Measurements from ENCODE around the gene CXCR2. TPM values are rescaled to one million over a fixed set of nuclear protein-coding genes. Genes with fewer than 3 reads are reported as not detected.
"Not testable (repeated sequence)": the region's sequence is repeated elsewhere in the genome, so short reads cannot be mapped to it uniquely, and the experiment has no call there.

Gene CXCR2
- total and polyA plus RNA-seq, 4 experiments from 2014 or later: not detected

GRCh38 chr2:218168016-218168415 is 42.2 kb downstream of the CXCR2 start:
- ChIA-PET CTCF (ENCODE audit: partially characterized antibody) (interaction anchor here (0.8 to 2.0 kb wide), 9 partner anchors 10 to 102 kb away, joined by 3 to 6 read pairs (median 4); partner anchors contain the start of genes AAMP and PNKD), POLR2A (ENCODE audit: partially characterized antibody) (interaction anchor here (1.2 to 1.7 kb wide), 2 partner anchors 28 to 49 kb away, joined by 3 to 6 read pairs; partner anchors contain the start of gene ARPC2)
- Mint-ChIP-seq H3K27me3 (peaks cover 2 to 6% of the 10 kb centered on the region in 2 donors), H3K4me3 (peak overlapping the region in 3 of 8 donors; percentile 4 to 50 (median 37)), H3K36me3 (peaks cover 0 to 5% of the 10 kb centered on the region in 2 donors), H3K9me3 (no peaks in the 10 kb centered on the region), H3K4me1 (peaks cover 19 to 41% (median 30%) of the 10 kb centered on the region in 4 donors), H3K27ac (no peak overlapping the region)
- no peak overlapping the region for H3K27ac ChIP-seq (ENCODE audit: low read depth, low read length)
- no peaks in the 10 kb centered on the region for H3K27me3 ChIP-seq (ENCODE audit: insufficient read depth, low read length)
- H3K9me3 ChIP-seq (ENCODE audit: control insufficient read depth in 1 of 2, low read length in 2 of 2): no peaks in the 10 kb centered on the region
- no peaks in the 10 kb centered on the region for H3K36me3 ChIP-seq (ENCODE audit: insufficient read depth, low read length)
- intact Hi-C loops (cut with micrococcal nuclease): loop anchor here (5.0 kb wide), 1 partner anchor 679 kb away; no protein-coding TSS in a partner anchor
- no peak for DNase-seq
- H3K4me3 ChIP-seq (ENCODE audit: low read length in 2 of 2): no peak overlapping the region
- peaks cover 30% of the 10 kb centered on the region for H3K4me1 ChIP-seq (ENCODE audit: insufficient read depth, low read length)

GRCh38 chr2:218168635-218169462 is 43.0 kb downstream of the CXCR2 start:
- ChIA-PET CTCF (ENCODE audit: partially characterized antibody) (interaction anchor here (0.9 to 2.0 kb wide), 8 partner anchors 9 to 101 kb away, joined by 3 to 6 read pairs (median 4); partner anchors contain the start of genes AAMP and PNKD), POLR2A (ENCODE audit: partially characterized antibody) (interaction anchor here (1.2 kb wide), 1 partner anchor 48 kb away, joined by 3 read pairs; the partner anchor contains the start of gene ARPC2)
- no peak overlapping the region for H3K27ac ChIP-seq (ENCODE audit: low read depth, low read length)
- no peaks in the 10 kb centered on the region for H3K9me3 ChIP-seq (ENCODE audit: control insufficient read depth in 1 of 2, low read length in 2 of 2)
- peak; percentile 47 to 65 (median 52) for DNase-seq
- H3K36me3 Mint-ChIP-seq: peaks cover 0 to 5% of the 10 kb centered on the region in 2 donors
- peaks cover 30% of the 10 kb centered on the region for H3K4me1 ChIP-seq (ENCODE audit: insufficient read depth, low read length)
- H3K27me3 ChIP-seq (ENCODE audit: insufficient read depth, low read length): no peaks in the 10 kb centered on the region
- H3K9me3 Mint-ChIP-seq: no peaks in the 10 kb centered on the region
- no peaks in the 10 kb centered on the region for H3K36me3 ChIP-seq (ENCODE audit: insufficient read depth, low read length)
- H3K27me3 Mint-ChIP-seq: peaks cover 2 to 6% of the 10 kb centered on the region in 2 donors
- peak overlapping the region in 4 of 7 donors; percentile 10 to 67 (median 38) for H3K27ac Mint-ChIP-seq
- intact Hi-C loops (cut with micrococcal nuclease): loop anchor here (1.0 to 5.0 kb wide), 2 partner anchors 88 to 678 kb away; no protein-coding TSS in a partner anchor
- peaks cover 19 to 41% (median 30%) of the 10 kb centered on the region in 4 donors for H3K4me1 Mint-ChIP-seq
- no peak overlapping the region for H3K4me3 ChIP-seq (ENCODE audit: low read length in 2 of 2)
- peak overlapping the region in 1 of 8 donors; percentile 26 for H3K4me3 Mint-ChIP-seq

- Histone ChIP-seq H3K27ac (ENCODE audit: low read depth, low read length) (no peak overlapping the region), H3K27me3 (ENCODE audit: insufficient read depth, low read length) (no peaks in the 10 kb centered on the region), H3K36me3 (ENCODE audit: insufficient read depth, low read length) (no peaks in the 10 kb centered on the region), H3K4me3 (ENCODE audit: low read length in 2 of 2) (no peak overlapping the region), H3K4me1 (ENCODE audit: insufficient read depth, low read length) (peaks cover 30% of the 10 kb centered on the region), H3K9me3 (ENCODE audit: control insufficient read depth in 1 of 2, low read length in 2 of 2) (no peaks in the 10 kb centered on the region)
- Mint-ChIP-seq H3K4me1 (peaks cover 19 to 41% (median 30%) of the 10 kb centered on the region in 4 donors), H3K4me3 (peak overlapping the region in 1 of 8 donors; percentile 61), H3K36me3 (no peaks in the 10 kb centered on the region), H3K9me3 (no peaks in the 10 kb centered on the region), H3K27me3 (peaks cover 2 to 6% of the 10 kb centered on the region in 2 donors), H3K27ac (no peak overlapping the region)
- ChIA-PET CTCF (ENCODE audit: partially characterized antibody) (interaction anchor here (0.9 to 1.3 kb wide), 3 partner anchors 10 to 89 kb away, joined by 3 to 4 read pairs (median 3); no protein-coding TSS in a partner anchor), POLR2A (ENCODE audit: partially characterized antibody) (no interaction called here)
- DNase-seq: no peak
- intact Hi-C loops (cut with micrococcal nuclease): loop anchor here (1.0 to 5.0 kb wide), 2 partner anchors 87 to 677 kb away; no protein-coding TSS in a partner anchor
These were observed 44.1 kb downstream of the CXCR2 start for GRCh38 chr2:218169757-218170546.

- intact Hi-C loops (cut with micrococcal nuclease); H3K4me3 ChIP-seq (ENCODE audit: low read length in 2 of 2); H3K4me3 Mint-ChIP-seq: not testable (repeated sequence)
These were observed 45.9 kb downstream of the CXCR2 start for GRCh38 chr2:218171744-218172143.

GRCh38 chr2:218172845-218173244 is 47.0 kb downstream of the CXCR2 start:
- Histone ChIP-seq H3K36me3 (ENCODE audit: insufficient read depth, low read length) (no peaks in the 10 kb centered on the region), H3K4me3 (ENCODE audit: low read length in 2 of 2) (no peak overlapping the region), H3K27ac (ENCODE audit: low read depth, low read length) (no peak overlapping the region), H3K9me3 (ENCODE audit: control insufficient read depth in 1 of 2, low read length in 2 of 2) (no peaks in the 10 kb centered on the region), H3K27me3 (ENCODE audit: insufficient read depth, low read length) (no peaks in the 10 kb centered on the region), H3K4me1 (ENCODE audit: insufficient read depth, low read length) (peaks cover 10% of the 10 kb centered on the region)
- intact Hi-C loops (cut with micrococcal nuclease): no loop called here
- peaks cover 2 to 6% of the 10 kb centered on the region in 2 donors for H3K27me3 Mint-ChIP-seq
- ChIA-PET POLR2A (ENCODE audit: partially characterized antibody) (no interaction called here), CTCF (ENCODE audit: partially characterized antibody) (interaction anchor here (1.1 to 1.5 kb wide), 2 partner anchors 15 to 16 kb away, joined by 3 to 5 read pairs; no protein-coding TSS in a partner anchor)
- H3K9me3 Mint-ChIP-seq: no peaks in the 10 kb centered on the region
- DNase-seq: no peak
- H3K27ac Mint-ChIP-seq: no peak overlapping the region
- no peaks in the 10 kb centered on the region for H3K36me3 Mint-ChIP-seq
- H3K4me1 Mint-ChIP-seq: peaks cover 8 to 18% (median 11%) of the 10 kb centered on the region in 4 donors
- H3K4me3 Mint-ChIP-seq: no peak overlapping the region

More at GRCh38 chr2:218171744-218172143, 45.9 kb downstream of the CXCR2 start:
- H3K9me3 Mint-ChIP-seq; H3K36me3 ChIP-seq (ENCODE audit: insufficient read depth, low read length); H3K27me3 Mint-ChIP-seq; H3K36me3 Mint-ChIP-seq; DNase-seq; H3K9me3 ChIP-seq (ENCODE audit: control insufficient read depth in 1 of 2, low read length in 2 of 2); H3K27me3 ChIP-seq (ENCODE audit: insufficient read depth, low read length); H3K27ac ChIP-seq (ENCODE audit: low read depth, low read length); H3K27ac Mint-ChIP-seq: not testable (repeated sequence)
- ChIA-PET POLR2A (ENCODE audit: partially characterized antibody) (interaction anchor here (0.7 kb wide), 1 partner anchor 101 kb away, joined by 3 read pairs; no protein-coding TSS in a partner anchor), CTCF (ENCODE audit: partially characterized antibody) (interaction anchor here (1.2 to 1.5 kb wide), 2 partner anchors 9 to 17 kb away, joined by 4 to 5 read pairs; no protein-coding TSS in a partner anchor)
- H3K4me1 ChIP-seq (ENCODE audit: insufficient read depth, low read length): peaks cover 21% of the 10 kb centered on the region
- peaks cover 15 to 29% (median 21%) of the 10 kb centered on the region in 4 donors for H3K4me1 Mint-ChIP-seq

- H3K27me3 ChIP-seq (ENCODE audit: insufficient read depth, low read length): no peaks in the 10 kb centered on the region
- Mint-ChIP-seq H3K27me3 (peaks cover 0 to 3% of the 10 kb centered on the region in 2 donors), H3K4me1 (no peaks in the 10 kb centered on the region), H3K9me3 (no peaks in the 10 kb centered on the region), H3K27ac (no peak overlapping the region), H3K4me3 (no peak overlapping the region), H3K36me3 (no peaks in the 10 kb centered on the region)
- DNase-seq: no peak
- H3K4me1 ChIP-seq (ENCODE audit: insufficient read depth, low read length): no peaks in the 10 kb centered on the region
- H3K27ac ChIP-seq (ENCODE audit: low read depth, low read length): no peak overlapping the region
- ChIA-PET POLR2A (ENCODE audit: partially characterized antibody) (no interaction called here), CTCF (ENCODE audit: partially characterized antibody) (interaction anchor here (11.0 kb wide), 1 partner anchor 78 kb away, joined by 157 read pairs; the partner anchor contains the start of gene GPBAR1)
- H3K36me3 ChIP-seq (ENCODE audit: insufficient read depth, low read length): no peaks in the 10 kb centered on the region
- no peak overlapping the region for H3K4me3 ChIP-seq (ENCODE audit: low read length in 2 of 2)
- intact Hi-C loops (cut with micrococcal nuclease): no loop called here
- H3K9me3 ChIP-seq (ENCODE audit: control insufficient read depth in 1 of 2, low read length in 2 of 2): no peaks in the 10 kb centered on the region
These were observed 54.0 kb downstream of the CXCR2 start for GRCh38 chr2:218179782-218180181.

Data from CD4-positive, alpha-beta memory T cell (primary cell).